ENCODE results near the gene CDK2AP2.

GRCh38 chr11:67463680-67464410 lies 44.1 kb downstream of the CDK2AP2 start:
- TF ChIP-seq, protein P1, sequence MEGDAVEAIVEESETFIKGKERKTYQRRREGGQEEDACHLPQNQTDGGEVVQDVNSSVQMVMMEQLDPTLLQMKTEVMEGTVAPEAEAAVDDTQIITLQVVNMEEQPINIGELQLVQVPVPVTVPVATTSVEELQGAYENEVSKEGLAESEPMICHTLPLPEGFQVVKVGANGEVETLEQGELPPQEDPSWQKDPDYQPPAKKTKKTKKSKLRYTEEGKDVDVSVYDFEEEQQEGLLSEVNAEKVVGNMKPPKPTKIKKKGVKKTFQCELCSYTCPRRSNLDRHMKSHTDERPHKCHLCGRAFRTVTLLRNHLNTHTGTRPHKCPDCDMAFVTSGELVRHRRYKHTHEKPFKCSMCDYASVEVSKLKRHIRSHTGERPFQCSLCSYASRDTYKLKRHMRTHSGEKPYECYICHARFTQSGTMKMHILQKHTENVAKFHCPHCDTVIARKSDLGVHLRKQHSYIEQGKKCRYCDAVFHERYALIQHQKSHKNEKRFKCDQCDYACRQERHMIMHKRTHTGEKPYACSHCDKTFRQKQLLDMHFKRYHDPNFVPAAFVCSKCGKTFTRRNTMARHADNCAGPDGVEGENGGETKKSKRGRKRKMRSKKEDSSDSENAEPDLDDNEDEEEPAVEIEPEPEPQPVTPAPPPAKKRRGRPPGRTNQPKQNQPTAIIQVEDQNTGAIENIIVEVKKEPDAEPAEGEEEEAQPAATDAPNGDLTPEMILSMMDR (IDR thresholded peaks at IDR 0.05; ENCODE audit: low read length): no peak
- TF ChIP-seq EZH2 (IDR thresholded peaks at IDR 0.05; ENCODE audit: borderline replicate concordance, low read length): no peak
